EH (cell line): ENCODE measurements around the gene WDSUB1.

Experiments
- DNase-seq: peaks from one replicate; pipeline ENCODE4 v3.0.0-alpha.2; 2015; ENCODE audit warnings: low read depth

WDSUB1 gene

GRCh38 chr2:159195697-159196096 is 90.8 kb downstream of the WDSUB1 start:
- DNase-seq: no peak

GRCh38 chr2:159194241-159194640 is 92.3 kb downstream of the WDSUB1 start:
- DNase-seq: no peak

GRCh38 chr2:159193791-159194190 is 92.7 kb downstream of the WDSUB1 start:
- DNase-seq: no peak

DNA sequence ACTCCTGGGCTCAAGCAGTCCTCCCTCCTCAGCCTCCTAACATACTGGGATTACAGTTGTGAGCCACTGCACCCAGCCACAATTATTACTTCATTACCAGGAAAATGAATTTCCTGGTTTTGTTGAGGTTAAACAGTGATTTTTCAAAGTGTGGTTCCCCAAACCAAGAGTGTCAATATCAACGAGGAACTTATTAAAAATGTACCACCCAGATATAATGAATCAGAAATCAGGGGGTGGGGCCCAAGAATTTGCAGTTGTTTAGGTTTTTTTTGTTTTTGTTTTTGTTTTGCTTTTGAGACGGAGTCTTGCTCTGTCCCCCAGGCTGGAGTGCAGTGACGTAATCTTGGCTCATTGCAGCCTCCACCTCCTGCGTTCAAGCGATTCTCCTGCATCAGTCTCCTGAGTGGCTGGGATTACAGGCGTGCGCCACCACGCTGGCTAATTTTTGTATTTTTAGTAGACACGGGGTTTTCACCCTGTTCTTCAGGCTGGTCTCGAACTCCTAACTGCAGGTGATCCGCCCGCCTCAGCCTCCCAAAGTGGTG is 94.1 kb downstream of the WDSUB1 start:
- no peak for DNase-seq

DNA sequence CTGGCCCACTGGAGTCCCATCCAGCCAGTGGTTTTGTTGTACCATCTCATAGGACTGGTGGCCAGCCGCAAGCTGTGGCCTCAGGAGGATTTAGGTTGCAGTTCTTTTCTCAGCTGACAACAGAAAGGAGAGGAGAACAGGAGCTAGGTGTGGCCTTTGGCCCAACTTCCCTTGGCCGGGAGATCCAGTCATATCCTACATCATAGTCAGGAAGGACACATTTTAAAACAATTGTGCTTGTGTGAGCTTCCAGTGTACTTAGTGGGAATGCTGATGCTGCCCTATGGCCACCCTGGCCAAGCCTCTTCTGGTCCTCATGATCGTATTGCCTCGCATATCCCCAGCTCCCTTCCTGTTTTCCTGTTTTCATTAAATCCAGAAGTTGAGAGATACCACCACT is 98.1 kb downstream of the WDSUB1 start:
- no peak for DNase-seq

- peak; percentile 29 for DNase-seq
Measured at GRCh38 chr2:159187106-159187505, 99.4 kb downstream of the WDSUB1 start.

DNA sequence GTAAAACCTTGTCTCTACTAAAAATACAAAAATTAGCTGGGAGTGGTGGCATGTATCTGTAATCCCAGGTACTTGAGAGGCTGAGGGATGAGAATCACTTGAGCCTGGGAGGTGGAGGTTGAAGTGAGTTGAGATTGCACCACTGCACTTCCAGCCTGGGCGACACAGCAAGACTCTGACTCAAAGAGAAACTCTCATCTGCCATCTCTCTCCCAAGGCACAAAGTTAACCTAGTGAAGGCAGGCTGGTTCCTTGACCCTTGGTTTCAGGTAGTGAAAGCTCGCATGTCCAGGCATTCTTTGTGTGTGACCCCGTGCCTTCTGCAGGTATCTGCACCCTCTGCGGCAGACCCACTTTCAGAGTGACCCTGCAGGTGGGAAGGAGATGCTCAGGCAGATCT is 100.0 kb downstream of the WDSUB1 start:
- no peak for DNase-seq
